HUES6 (cell line): ENCODE data around the gene MAGT1.
A peak's percentile ranks its signal among the peaks of the same experiment; 100 is the strongest.
"Not testable (repeated sequence)": the region's sequence is repeated elsewhere in the genome, so short reads cannot be mapped to it uniquely, and the experiment has no call there.

Experiments
- H3K27ac ChIP-seq: 2 replicates; pipeline ENCODE4 v1.7.0; 2013; ENCODE audit warnings: low read depth, mild to moderate bottlenecking, low read length, inconsistent platforms
- H3K27me3 ChIP-seq: 2 replicates; pipeline ENCODE4 v1.6.1; 2013; ENCODE audit warnings: low read length; ENCODE audit not compliant: control insufficient read depth, insufficient read depth
- H3K36me3 ChIP-seq: 2 replicates; pipeline ENCODE4 v1.6.1; 2013; ENCODE audit warnings: low read length; ENCODE audit not compliant: control insufficient read depth, insufficient read depth
- H3K4me1 ChIP-seq: 2 replicates; pipeline ENCODE4 v1.6.1; 2013; ENCODE audit warnings: low read length; ENCODE audit not compliant: control insufficient read depth, insufficient read depth
- H3K4me3 ChIP-seq: 2 replicates; pipeline ENCODE4 v1.5.1; 2013; ENCODE audit warnings: low read depth, low read length
- H3K9ac ChIP-seq: one replicate; pipeline ENCODE4 v1.6.1; 2013; ENCODE audit warnings: mild to moderate bottlenecking, low read length
- H3K9me3 ChIP-seq: 2 replicates; pipeline ENCODE4 v1.6.1; 2013; ENCODE audit warnings: low read depth, low read length; ENCODE audit not compliant: control insufficient read depth, insufficient read depth

The MAGT1 gene

DNA sequence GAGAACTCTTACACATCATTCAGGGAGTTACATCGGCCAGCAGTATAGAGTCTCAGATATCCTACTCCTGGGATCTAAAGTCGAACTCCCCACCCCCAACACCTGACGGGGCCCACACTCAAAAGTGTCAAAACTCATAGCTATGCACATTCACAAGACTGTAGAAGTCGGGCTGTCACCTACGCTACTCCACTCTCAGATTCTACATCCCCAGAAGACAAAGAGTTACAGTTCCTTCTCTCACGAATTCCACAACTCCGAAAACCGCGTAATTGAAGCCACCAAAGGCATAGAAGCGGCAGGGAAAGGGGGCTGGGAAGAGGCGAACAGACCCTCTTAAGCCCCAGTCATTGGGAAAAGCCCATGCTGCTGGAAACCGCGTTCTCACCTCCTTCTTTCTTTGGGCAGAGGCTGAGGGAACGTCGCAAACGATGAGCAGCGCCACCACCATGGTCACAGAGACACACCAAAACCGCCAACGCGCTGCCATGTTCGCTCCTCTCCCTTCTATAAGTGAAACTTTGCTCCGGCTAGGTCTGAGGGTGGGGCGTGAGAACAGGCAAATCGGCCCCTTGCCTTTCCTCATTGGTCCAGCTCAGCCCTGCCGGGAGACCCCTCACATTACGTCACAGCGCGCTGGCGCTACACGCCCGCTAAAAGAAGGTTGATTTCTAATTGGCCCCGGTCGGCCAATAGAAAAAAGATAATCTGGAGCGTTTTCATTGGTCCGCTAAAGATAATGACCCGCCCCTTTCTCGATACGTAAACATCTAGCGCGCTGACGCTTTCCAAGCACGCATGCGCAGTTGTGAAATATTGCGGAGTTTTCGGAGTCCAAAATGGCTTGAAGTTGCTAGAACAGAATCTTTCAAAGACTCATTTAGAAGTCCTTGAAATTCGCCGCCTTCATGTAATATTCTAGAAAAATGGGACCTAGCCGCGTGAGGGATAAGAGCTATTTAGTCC is at the start of gene MAGT1:
Gene MAGT1, minus strand, starts transcription at position 515 of the 966 bp plus-strand sequence. Its CDS starts 25 bp downstream, at position 490.
- H3K4me1 ChIP-seq, result no peaks in the 10 kb centered on the region
- H3K9me3 ChIP-seq, result peaks cover 4% of the 10 kb centered on the region; the same call in 1 of the 2 replicates
- H3K9ac ChIP-seq, result peak within 1 kb of the TSS; percentile 80
- H3K36me3 ChIP-seq, result no peaks in the 10 kb centered on the region
- H3K4me3 ChIP-seq, result peak within 1 kb of the TSS; percentile 84
- no peaks in the 10 kb centered on the region for H3K27me3 ChIP-seq
- peak within 1 kb of the TSS; percentile 82; the same call in 1 of the 2 replicates for H3K27ac ChIP-seq

DNA sequence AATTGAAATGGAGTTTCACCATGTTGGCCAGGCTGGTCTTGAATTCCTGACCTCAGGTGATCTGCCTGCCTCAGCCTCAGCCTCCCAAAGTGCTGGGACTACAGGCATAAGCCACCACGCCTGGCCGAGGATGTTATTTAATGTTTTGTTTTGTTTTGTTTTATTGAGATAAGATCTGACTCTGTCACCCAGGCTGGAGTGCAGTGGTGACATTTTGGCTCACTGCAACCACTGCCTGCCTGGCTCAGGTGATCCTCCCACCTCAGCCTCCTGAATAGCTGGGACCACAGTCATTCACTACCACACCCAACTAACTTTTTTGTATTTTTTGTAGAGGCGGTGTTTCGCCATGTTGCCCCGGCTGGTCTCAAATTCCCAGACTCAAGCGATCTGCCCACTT is 49.8 kb upstream of the MAGT1 start:
- H3K4me1 ChIP-seq, H3K9ac ChIP-seq, H3K4me3 ChIP-seq, H3K36me3 ChIP-seq, H3K27ac ChIP-seq, H3K27me3 ChIP-seq, H3K9me3 ChIP-seq: not testable (repeated sequence)

DNA sequence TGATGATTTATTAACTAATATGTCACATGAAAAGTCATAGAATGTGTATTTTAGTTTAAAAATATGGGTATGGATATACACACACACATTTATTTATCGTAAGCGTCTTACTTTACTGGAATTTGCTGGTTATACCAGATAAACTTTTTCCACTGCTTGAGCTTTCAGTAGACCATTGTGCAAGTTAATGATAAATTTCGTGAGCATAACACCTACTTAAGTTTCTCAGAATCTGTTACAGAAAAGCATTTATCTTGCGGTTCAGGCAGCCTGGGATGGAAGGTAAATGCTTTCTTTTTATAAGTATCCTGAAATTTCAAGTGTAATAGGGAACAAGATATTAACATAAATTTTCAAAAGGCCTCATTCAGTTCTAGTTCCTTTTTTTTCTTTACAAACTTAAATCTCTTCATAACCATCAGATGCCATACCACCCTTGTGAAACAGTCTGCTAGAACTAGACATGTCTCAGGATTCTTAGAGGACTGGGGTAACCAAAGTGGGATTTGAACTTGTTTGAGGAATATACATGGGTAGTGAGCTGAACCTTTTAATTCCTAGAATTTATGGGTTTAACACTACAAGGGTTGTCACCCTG is 42.9 kb upstream of the MAGT1 start:
- no peak overlapping the region for H3K4me3 ChIP-seq
- H3K27me3 ChIP-seq, result no peaks in the 10 kb centered on the region
- H3K9ac ChIP-seq, result no peak overlapping the region
- H3K36me3 ChIP-seq, result no peaks in the 10 kb centered on the region
- H3K27ac ChIP-seq, result no peak overlapping the region
- peaks cover 5% of the 10 kb centered on the region; the same call in 1 of the 2 replicates for H3K9me3 ChIP-seq
- H3K4me1 ChIP-seq, result no peaks in the 10 kb centered on the region

DNA sequence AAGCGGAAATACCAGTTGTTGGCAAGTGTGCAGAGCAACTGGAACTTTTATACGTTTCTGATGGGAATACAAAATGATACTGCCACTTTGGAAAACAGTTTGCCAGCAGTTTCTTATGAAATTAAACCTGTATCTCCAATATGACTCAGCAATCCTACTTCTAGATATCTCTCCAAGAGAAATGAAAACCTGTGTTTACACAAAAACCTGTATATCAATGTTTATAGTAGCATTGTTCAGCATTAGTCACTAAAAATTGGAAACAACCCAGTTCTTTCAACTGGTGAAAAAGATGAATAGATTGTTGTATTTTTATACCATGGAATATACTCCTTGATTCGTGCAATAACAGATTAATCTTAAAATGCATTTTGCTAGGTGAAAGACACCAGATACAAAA is 42.1 kb upstream of the MAGT1 start:
- Histone ChIP-seq H3K36me3 (no peaks in the 10 kb centered on the region), H3K27ac (no peak overlapping the region), H3K27me3 (no peaks in the 10 kb centered on the region), H3K4me3 (no peak overlapping the region), H3K9me3 (peaks cover 12% of the 10 kb centered on the region), H3K4me1 (no peaks in the 10 kb centered on the region), H3K9ac (no peak overlapping the region)

DNA sequence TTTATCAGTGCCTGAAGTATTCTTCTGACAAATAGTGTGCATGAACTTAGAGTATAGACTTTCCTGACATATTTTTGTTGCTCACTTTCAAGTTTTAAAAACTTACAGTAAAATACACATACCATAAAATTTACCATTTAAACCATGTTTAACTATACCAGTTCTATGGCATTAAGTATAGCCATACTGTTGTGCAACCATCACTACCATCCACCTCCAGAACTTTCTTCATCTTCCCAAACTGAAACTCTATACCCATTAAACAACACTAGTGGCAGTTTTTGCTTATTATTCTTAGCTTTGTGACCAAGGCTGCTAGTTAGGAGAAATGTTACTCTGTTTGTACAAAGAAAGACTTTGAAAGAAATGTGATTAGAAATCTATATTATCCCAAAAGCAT is 41.1 kb upstream of the MAGT1 start:
- no peaks in the 10 kb centered on the region for H3K27me3 ChIP-seq
- no peak overlapping the region for H3K4me3 ChIP-seq
- H3K27ac ChIP-seq, result no peak overlapping the region
- peaks cover 12% of the 10 kb centered on the region for H3K9me3 ChIP-seq
- H3K4me1 ChIP-seq, result no peaks in the 10 kb centered on the region
- no peaks in the 10 kb centered on the region for H3K36me3 ChIP-seq
- H3K9ac ChIP-seq, result no peak overlapping the region

DNA sequence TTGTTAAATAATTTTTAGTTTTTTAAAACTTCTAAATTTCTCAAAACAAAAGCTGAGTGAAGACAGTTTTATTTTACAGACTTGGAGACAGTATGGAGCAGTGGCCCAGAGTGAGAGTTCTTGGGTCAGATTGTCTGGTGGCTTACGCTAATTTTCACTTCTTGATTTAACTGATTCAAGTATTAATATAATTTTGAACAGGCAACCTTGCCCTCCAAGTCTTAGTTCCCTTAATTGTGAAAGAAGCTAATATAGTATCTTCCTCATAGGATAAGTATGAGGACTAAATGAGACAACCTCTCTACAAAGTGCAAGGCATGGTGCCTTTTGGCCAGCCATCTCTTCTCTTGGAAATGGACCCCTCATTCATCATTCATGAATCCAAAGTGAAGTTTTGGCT is 40.7 kb upstream of the MAGT1 start:
- H3K27me3 ChIP-seq, result no peaks in the 10 kb centered on the region
- no peak overlapping the region for H3K4me3 ChIP-seq
- no peak overlapping the region for H3K9ac ChIP-seq
- peaks cover 12% of the 10 kb centered on the region for H3K9me3 ChIP-seq
- H3K36me3 ChIP-seq, result no peaks in the 10 kb centered on the region
- no peaks in the 10 kb centered on the region for H3K4me1 ChIP-seq
- H3K27ac ChIP-seq, result no peak overlapping the region

DNA sequence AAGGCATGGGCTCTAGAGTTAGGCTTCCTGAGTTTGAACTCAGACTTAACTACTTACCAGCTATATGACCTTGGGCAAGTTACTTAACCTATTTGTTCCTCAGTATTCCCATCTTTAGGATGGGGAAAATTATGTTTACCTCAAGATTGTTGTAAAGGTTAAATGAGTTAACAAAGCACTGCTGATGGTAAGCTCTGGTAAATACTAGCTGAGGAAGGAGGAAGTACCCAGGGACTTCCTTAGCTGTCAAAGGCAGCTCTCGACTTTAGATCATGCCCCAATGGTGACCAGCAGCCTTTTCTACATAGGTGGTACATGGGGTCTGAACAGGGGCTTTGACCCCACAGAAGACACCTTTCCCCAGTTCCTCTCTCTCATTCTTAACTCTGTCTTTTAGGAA is 35.3 kb upstream of the MAGT1 start:
- Histone ChIP-seq H3K9me3 (peaks cover 25% of the 10 kb centered on the region), H3K4me1 (no peaks in the 10 kb centered on the region), H3K9ac (no peak overlapping the region), H3K4me3 (no peak overlapping the region), H3K36me3 (no peaks in the 10 kb centered on the region), H3K27ac (no peak overlapping the region), H3K27me3 (no peaks in the 10 kb centered on the region)

DNA sequence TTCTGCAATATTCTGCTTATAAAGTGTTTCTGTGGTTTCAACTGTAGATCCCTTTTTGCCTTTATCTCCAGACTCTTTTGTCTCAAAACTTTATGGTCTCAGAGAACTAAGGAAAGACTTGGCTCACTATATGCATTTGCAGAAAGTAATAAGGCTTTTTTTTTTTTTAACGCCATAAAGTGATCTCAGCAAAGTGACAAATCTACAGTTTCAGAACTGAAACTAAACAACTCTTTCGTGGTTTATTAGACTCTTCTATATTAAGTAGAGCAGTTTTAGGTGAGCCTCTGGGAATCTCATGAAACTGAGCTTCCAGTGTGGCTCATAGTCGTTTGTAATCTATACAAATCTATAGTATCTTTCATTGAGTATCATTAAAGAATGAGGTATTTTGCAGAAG is 30.5 kb upstream of the MAGT1 start:
- Histone ChIP-seq H3K36me3 (no peaks in the 10 kb centered on the region), H3K9me3 (peaks cover 21% of the 10 kb centered on the region; the same call in 1 of the 2 replicates), H3K27ac (no peak overlapping the region), H3K4me3 (no peak overlapping the region), H3K4me1 (no peaks in the 10 kb centered on the region), H3K9ac (no peak overlapping the region), H3K27me3 (no peaks in the 10 kb centered on the region)

DNA sequence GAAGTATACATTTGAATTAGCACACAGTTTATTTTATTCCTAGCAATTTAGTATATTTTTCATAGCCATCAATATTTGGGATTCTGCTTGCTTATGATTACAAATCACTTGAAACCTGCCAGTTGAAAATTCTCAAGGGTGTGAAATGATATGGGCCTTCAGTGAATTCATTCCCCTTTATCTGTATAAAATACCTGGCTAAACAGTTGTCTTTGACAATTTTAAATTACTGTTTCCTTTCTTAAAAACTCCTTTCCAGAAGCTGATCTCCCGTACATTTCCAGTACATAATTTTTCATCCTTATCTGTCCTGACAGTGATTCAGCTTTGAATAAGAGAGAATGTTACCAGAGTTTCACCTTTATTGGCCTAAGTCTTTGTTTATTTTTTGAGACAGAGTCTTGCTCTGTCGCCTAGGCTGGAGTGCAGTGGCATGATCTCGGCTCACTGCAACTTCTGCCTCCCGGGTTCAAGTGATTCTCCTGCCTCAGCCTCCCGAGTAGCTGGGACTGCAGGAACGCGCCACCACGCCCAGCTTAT is 29.2 kb upstream of the MAGT1 start:
- Histone ChIP-seq H3K4me3 (no peak overlapping the region), H3K9me3 (peaks cover 16% of the 10 kb centered on the region; the same call in 1 of the 2 replicates), H3K36me3 (no peaks in the 10 kb centered on the region), H3K27ac (no peak overlapping the region), H3K4me1 (no peaks in the 10 kb centered on the region), H3K27me3 (no peaks in the 10 kb centered on the region), H3K9ac (no peak overlapping the region)

DNA sequence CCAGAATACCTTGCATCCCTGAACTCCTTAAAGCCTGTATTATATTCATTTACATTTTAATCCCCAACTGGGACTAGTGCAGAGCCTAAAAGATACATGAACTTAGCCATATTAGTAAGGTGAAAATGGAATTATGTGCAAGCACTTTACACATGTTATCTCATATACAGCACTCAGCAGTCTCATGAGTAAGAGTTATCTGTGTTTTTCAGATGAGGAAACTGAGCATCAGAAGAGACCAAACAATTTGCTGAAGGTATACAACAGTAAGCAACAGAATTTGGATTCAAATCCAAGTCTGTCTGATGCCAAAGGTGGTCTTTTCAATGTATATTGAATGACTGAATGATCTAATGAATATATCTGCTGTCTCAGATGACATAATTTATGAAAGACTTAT is 27.6 kb upstream of the MAGT1 start:
- Histone ChIP-seq H3K9me3 (peaks cover 11% of the 10 kb centered on the region; the same call in 1 of the 2 replicates), H3K27ac (no peak overlapping the region), H3K9ac (no peak overlapping the region), H3K36me3 (no peaks in the 10 kb centered on the region), H3K4me1 (no peaks in the 10 kb centered on the region), H3K27me3 (no peaks in the 10 kb centered on the region), H3K4me3 (no peak overlapping the region)

DNA sequence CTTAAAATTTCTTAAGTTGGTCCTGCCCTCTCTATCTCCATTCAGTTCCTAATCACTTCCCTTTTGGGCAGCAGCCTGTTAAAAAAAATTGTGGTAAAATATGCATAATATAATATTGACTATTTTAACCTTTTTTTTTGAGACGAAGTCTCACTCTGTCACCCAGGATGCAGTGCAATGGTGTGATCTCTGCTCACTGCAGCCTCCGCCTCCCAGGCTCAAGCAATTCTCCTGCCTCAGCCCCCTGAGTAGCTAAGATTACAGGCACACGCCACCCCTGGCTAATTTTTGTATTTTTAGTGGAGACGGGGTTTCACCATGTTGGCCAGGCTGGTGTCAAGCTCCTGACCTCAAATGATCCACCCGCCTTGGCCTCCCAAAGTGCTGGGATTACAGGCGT is 24.1 kb upstream of the MAGT1 start:
- H3K27me3 ChIP-seq, H3K4me1 ChIP-seq, H3K36me3 ChIP-seq, H3K9ac ChIP-seq, H3K27ac ChIP-seq, H3K4me3 ChIP-seq: not testable (repeated sequence)
- peaks cover 11% of the 10 kb centered on the region; the same call in 1 of the 2 replicates for H3K9me3 ChIP-seq
